HepG2 (cell line): ENCODE measurements around the gene MLLT10. TPM values are rescaled to one million over a fixed set of nuclear protein-coding genes. Genes with fewer than 3 reads are reported as not detected.
A peak's percentile ranks its signal among the peaks of the same experiment; 100 is the strongest.

ENCODE experiments used
- ATF1 ChIP-seq: IDR thresholded peaks from 2 replicates; pipeline ENCODE4 v1.6.1; 2016; ENCODE audit warnings: mild to moderate bottlenecking, control low read depth
- GATAD2A ChIP-seq: IDR thresholded peaks from 2 replicates; pipeline ENCODE4 v1.6.1; 2016
- HES4 ChIP-seq: sonication (generic); formaldehyde crosslinking; IDR thresholded peaks from 2 replicates; pipeline ENCODE4 v1.9.0; 2021; ENCODE audit warnings: mild to moderate bottlenecking, missing genetic modification reagents, borderline replicate concordance
- KDM4B ChIP-seq: sonication (generic); formaldehyde crosslinking; IDR thresholded peaks from 2 replicates; pipeline ENCODE4 v1.4.0; 2020; ENCODE audit warnings: missing genetic modification reagents
- KLF12 ChIP-seq: sonication (generic); formaldehyde crosslinking; IDR thresholded peaks from 2 replicates; pipeline ENCODE4 v1.4.0; 2020; ENCODE audit warnings: missing genetic modification reagents, borderline replicate concordance
- LCORL ChIP-seq, 2 experiments: fragments of 450-650 bp in 1 of 2; sonication (generic) in 1 of 2; formaldehyde crosslinking in 1 of 2; IDR thresholded peaks; 2 replicates each; pipeline versions ENCODE4 v1.5.0 to v1.6.1; 2017 to 2020; ENCODE audit warnings: antibody characterized with exemption in 1 of 2, missing genetic modification reagents in 1 of 2
- MED1 ChIP-seq: sonication (generic); formaldehyde crosslinking; IDR thresholded peaks from 2 replicates; pipeline ENCODE4 v1.4.0; 2020; ENCODE audit warnings: missing genetic modification reagents
- MYC ChIP-seq: sonication (generic); formaldehyde crosslinking; IDR thresholded peaks from 2 replicates; pipeline ENCODE4 v1.9.0; 2021; ENCODE audit warnings: missing genetic modification reagents, borderline replicate concordance
- PRPF4 ChIP-seq: fragments of 200-400 bp; formaldehyde crosslinking; IDR thresholded peaks from 2 replicates; pipeline ENCODE4 v1.6.1; 2016; ENCODE audit warnings: low read length, low read depth; ENCODE audit not compliant: poor library complexity, severe bottlenecking
- RELA ChIP-seq: sonication (generic); formaldehyde crosslinking; IDR thresholded peaks from 2 replicates; pipeline ENCODE4 v1.4.0; 2020; ENCODE audit warnings: missing genetic modification reagents
- RFX5 ChIP-seq: IDR thresholded peaks from 2 replicates; pipeline ENCODE4 v1.6.1; 2011; ENCODE audit warnings: low read depth, low read length, improper control_type of control experiment
- RXRA ChIP-seq: sonication (generic); formaldehyde crosslinking; IDR thresholded peaks from 2 replicates; pipeline ENCODE4 v1.5.1; 2020; ENCODE audit warnings: missing genetic modification reagents
- SAFB2 ChIP-seq: sonication (generic); formaldehyde crosslinking; IDR thresholded peaks from 2 replicates; pipeline ENCODE4 v1.5.1; 2020; ENCODE audit warnings: missing genetic modification reagents, low read depth, mild to moderate bottlenecking, borderline replicate concordance
- SMYD3 ChIP-seq: sonication (generic); formaldehyde crosslinking; IDR thresholded peaks from 2 replicates; pipeline ENCODE4 v1.8.1; 2023; ENCODE audit warnings: mild to moderate bottlenecking, missing genetic modification reagents
- SP1 ChIP-seq, 2 experiments: fragments of 450-650 bp in 1 of 2; sonication (generic) in 1 of 2; formaldehyde crosslinking in 1 of 2; IDR thresholded peaks; 2 replicates each; pipeline versions ENCODE4 v1.4.0 to v1.6.1; 2016 to 2020; ENCODE audit warnings: missing genetic modification reagents in 1 of 2
- SUZ12 ChIP-seq: fragments of 150-350 bp; IDR thresholded peaks from 2 replicates; pipeline ENCODE4 v1.6.1; 2014; ENCODE audit warnings: low read depth, low read length
- THAP7 ChIP-seq: sonication (generic); formaldehyde crosslinking; IDR thresholded peaks from 2 replicates; pipeline ENCODE4 v1.8.1; 2023; ENCODE audit warnings: mild to moderate bottlenecking, missing genetic modification reagents
- ZFP82 ChIP-seq: sonication (generic); formaldehyde crosslinking; IDR thresholded peaks from 2 replicates; pipeline ENCODE4 v1.5.1; 2020; ENCODE audit warnings: mild to moderate bottlenecking, missing genetic modification reagents, borderline replicate concordance
- ZNF280B ChIP-seq: sonication (generic); formaldehyde crosslinking; IDR thresholded peaks from 2 replicates; pipeline ENCODE4 v1.5.0; 2020; ENCODE audit warnings: missing genetic modification reagents, mild to moderate bottlenecking, borderline replicate concordance
- ZNF44 ChIP-seq: sonication (generic); formaldehyde crosslinking; IDR thresholded peaks from 2 replicates; pipeline ENCODE4 v1.5.1; 2020; ENCODE audit warnings: mild to moderate bottlenecking, missing genetic modification reagents
- ZNF451 ChIP-seq: sonication (generic); formaldehyde crosslinking; IDR thresholded peaks from 2 replicates; pipeline ENCODE4 v1.5.0; 2020; ENCODE audit warnings: mild to moderate bottlenecking, missing genetic modification reagents
- ZNF891 ChIP-seq: sonication (generic); formaldehyde crosslinking; IDR thresholded peaks from 2 replicates; pipeline ENCODE4 v1.5.0; 2020; ENCODE audit warnings: mild to moderate bottlenecking, missing genetic modification reagents
- polyA plus RNA-seq, 8 experiments: library from polyadenylated mRNA; depleted of rRNA in 3 of 8; stranded (reverse) in 7 of 8; unstranded in 1 of 8; fragments of >200 nt; fragmentation: Illumina TruSeq in 4 of 8; extraction: Trizol in 4 of 8; gene quantifications; 2 replicates each; pipeline versions ENCODE4 v1.2.1 to v1.2.3, GENCODE V29; 2011 to 2016; ENCODE audit warnings: low read depth in 4 of 8, missing spikeins in 1 of 8, mixed read lengths in 1 of 8; ENCODE audit not compliant: insufficient read depth in 1 of 8
- total RNA-seq, 5 experiments: library from RNA; depleted of rRNA; stranded (reverse); fragments of >200 nt; fragmentation: Illumina TruSeq; extraction: Trizol; gene quantifications; 2 replicates each; pipeline ENCODE4 v1.2.3, GENCODE V29; 2016; ENCODE audit warnings: low read depth in 1 of 5
- TF ChIP-seq, protein P1 (sequence below): sonication (generic); formaldehyde crosslinking; IDR thresholded peaks from 2 replicates; pipeline ENCODE4 v1.5.1; 2020; ENCODE audit warnings: missing genetic modification reagents, mild to moderate bottlenecking, borderline replicate concordance
- TF ChIP-seq, protein P2 (sequence below): sonication (generic); formaldehyde crosslinking; conservative IDR thresholded peaks from 2 replicates; pipeline ENCODE4 v1.8.0; 2022; ENCODE audit warnings: missing genetic modification reagents

Gene MLLT10
- total and polyA plus RNA-seq, 2 of the 13 experiments (the other 11 are each of a cell fraction or from before 2014, with no cell fraction given), result 51.3 to 84.1 TPM

GRCh38 chr10:21533467-21534279, at the start of gene MLLT10 (continued):
- TF ChIP-seq, protein P1, sequence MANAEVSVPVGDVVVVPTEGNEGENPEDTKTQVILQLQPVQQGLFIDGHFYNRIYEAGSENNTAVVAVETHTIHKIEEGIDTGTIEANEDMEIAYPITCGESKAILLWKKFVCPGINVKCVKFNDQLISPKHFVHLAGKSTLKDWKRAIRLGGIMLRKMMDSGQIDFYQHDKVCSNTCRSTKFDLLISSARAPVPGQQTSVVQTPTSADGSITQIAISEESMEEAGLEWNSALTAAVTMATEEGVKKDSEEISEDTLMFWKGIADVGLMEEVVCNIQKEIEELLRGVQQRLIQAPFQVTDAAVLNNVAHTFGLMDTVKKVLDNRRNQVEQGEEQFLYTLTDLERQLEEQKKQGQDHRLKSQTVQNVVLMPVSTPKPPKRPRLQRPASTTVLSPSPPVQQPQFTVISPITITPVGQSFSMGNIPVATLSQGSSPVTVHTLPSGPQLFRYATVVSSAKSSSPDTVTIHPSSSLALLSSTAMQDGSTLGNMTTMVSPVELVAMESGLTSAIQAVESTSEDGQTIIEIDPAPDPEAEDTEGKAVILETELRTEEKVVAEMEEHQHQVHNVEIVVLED (CRISPR knock-in tag), result peak; percentile 93
- TF ChIP-seq, protein P2, sequence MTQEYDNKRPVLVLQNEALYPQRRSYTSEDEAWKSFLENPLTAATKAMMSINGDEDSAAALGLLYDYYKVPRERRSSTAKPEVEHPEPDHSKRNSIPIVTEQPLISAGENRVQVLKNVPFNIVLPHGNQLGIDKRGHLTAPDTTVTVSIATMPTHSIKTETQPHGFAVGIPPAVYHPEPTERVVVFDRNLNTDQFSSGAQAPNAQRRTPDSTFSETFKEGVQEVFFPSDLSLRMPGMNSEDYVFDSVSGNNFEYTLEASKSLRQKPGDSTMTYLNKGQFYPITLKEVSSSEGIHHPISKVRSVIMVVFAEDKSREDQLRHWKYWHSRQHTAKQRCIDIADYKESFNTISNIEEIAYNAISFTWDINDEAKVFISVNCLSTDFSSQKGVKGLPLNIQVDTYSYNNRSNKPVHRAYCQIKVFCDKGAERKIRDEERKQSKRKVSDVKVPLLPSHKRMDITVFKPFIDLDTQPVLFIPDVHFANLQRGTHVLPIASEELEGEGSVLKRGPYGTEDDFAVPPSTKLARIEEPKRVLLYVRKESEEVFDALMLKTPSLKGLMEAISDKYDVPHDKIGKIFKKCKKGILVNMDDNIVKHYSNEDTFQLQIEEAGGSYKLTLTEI (CRISPR knock-in tag), result no peak
- peak; percentile 75 for TF ChIP-seq SAFB2 (CRISPR knock-in tag)
- TF ChIP-seq KDM4B (CRISPR knock-in tag), result 0 out of 2 replicates have a peak, but pooled peaks have one; percentile 45
- TF ChIP-seq ATF1 (CRISPR knock-in tag), result no peak
- 0 out of 2 replicates have a peak, but pooled peaks have one; percentile 7 for TF ChIP-seq RFX5
- peak; percentile 68 for TF ChIP-seq MED1 (CRISPR knock-in tag)
- peak; percentile 95 for TF ChIP-seq MYC (CRISPR knock-in tag)
- peak; percentile 78; the same call in 1 of the 2 replicates for TF ChIP-seq ZNF280B
- TF ChIP-seq ZNF44 (CRISPR knock-in tag), result 0 out of 2 replicates have a peak, but pooled peaks have one; percentile 36
- TF ChIP-seq SP1 (IDR thresholded peaks at IDR 0.05), result no peak
- TF ChIP-seq SP1 (CRISPR knock-in tag; IDR thresholded peaks at IDR 0.05), result peak; percentile 52
- no peak for TF ChIP-seq GATAD2A
- no peak for TF ChIP-seq SUZ12
- 0 out of 2 replicates have a peak, but pooled peaks have one; percentile 65 for TF ChIP-seq SMYD3 (CRISPR knock-in tag)
- TF ChIP-seq KLF12, result peak; percentile 68
- peak; percentile 20; the same call in 1 of the 2 replicates for TF ChIP-seq RELA (CRISPR knock-in tag)
- no peak; the same call in 1 of the 2 replicates for TF ChIP-seq ZFP82
- TF ChIP-seq ZNF451 (CRISPR knock-in tag), result no peak; the same call in 1 of the 2 replicates
- TF ChIP-seq THAP7 (CRISPR knock-in tag), result no peak
- TF ChIP-seq ZNF891 (CRISPR knock-in tag), result peak; percentile 95
- TF ChIP-seq LCORL (IDR thresholded peaks at IDR 0.05), result no peak
- peak; percentile 85 for TF ChIP-seq LCORL (CRISPR knock-in tag; IDR thresholded peaks at IDR 0.05)
- TF ChIP-seq RXRA (CRISPR knock-in tag), result peak; percentile 88
- TF ChIP-seq PRPF4, result no peak
- TF ChIP-seq HES4, result no peak
